NCI-H1092 treated with DMSO at 0.1 percent for 48 hours (cell line): ENCODE data around the gene APMAP.

Experiments
- DNase-seq: peaks from one replicate; lab custom pipeline; 2025; lab: John Stamatoyannopoulos, UW

APMAP gene

DNA sequence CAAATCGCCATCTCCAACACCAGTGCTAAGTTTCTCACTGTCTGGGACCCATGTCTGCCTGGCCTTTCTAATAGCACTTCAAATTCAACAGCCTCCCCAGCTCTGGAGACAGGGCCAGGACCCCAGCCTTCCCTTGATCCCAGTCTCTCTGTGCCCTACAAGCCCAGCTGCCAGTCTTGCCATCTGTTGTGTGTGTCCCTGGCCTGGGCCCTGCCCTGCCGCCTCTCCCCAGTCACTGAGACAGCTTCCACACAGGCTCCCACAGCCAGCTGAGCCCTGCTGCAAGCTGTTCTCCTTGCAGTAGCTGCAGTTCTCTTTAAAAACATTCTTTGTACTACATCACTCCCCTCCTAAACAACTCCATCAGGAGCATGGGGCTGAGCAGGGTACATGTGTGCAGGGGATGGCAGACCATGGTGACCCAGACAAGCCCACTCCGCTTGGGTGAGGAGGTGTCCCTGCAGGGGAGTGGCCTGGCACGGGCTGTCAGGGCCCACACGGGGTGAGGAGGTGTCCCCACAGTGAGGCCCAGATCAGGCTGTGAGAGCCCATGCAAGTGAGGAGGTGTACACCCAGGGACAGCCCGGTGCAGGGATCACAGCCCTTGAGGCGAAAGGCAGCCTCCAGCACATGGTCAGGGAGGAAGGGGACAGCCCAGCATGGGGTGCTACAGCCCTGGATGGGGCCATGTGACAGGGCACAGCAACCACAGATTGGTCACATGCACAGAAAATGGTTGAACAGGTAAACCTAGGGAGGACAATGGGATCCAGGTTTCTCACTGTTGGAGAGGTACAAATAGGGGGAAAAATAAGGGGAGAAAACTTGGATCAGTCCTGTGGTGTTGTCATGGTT is 27.3 kb downstream of the APMAP start:
- no peak for DNase-seq

DNA sequence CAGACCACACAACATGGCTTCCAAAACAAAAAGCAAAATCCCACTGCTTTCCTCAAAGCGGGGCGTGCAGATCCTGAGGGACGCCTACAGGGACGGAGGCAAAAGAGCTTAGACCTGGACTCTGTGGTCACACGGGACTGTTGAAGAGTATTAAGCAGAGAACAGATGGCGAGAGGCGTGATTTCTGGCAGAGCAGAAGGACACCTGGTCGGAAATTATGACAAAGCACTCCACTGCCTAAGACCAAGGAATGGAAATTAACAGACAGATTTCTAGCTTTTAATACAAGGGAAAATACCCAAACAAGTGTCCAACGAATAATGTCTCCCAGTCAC is 28.1 kb downstream of the APMAP start:
- DNase-seq: no peak

DNA sequence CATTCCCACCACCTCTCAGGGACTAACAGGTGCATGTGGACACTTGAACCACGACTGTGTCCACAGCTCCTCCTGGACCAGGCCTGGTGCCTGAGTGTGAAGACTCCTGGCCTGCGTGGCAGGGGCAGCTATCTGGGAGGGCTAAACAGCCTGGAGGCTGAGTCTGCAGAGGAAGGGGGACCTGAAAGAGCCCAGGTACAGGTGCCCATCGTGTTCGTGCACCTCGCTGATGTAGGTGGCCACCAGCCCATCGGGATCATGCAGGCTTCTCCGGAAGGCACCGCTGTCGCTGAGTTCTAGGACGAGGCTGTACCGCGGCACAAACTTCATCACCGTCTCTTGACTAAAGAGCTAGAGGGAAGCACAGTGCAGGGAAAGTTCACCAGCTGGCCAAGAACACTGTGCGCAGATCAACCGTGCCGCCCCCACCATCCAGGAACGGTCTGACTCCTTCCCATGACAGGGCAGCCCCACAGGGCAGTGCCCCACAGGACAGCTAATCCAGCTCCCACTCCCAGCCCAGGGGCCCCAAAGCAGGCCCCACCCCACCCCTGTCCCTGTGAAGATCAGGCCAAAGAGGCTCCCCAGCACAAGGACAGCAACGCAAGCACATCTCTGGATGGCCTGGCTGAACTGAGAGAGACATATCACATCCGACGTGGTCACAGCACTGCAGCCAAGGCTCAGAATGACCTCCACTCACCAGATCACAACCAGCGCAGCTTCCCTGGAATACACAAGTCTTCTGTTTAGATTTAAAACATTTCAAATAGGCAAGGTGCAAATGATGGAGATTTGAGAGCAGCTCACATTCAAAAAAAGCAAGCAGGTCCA is 28.7 kb downstream of the APMAP start:
- DNase-seq: no peak

DNA sequence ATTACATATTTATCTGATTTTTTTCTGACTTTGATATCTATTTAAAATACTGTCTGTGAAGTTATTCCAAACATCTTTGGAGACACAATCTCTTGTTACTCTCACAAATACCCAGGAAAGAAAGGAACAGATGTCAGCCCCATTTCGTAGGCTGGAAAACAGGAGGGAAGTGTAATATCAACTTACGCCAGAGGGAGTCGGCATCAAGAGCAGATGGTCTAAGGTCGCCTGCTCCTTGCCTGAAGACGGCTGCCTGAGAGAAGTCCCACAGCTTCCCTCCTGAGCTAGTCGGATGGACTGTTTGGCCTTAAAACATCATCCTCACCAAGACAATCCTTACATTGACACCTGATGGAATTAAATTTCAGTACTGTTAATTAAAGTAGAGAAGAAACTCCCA is 30.0 kb downstream of the APMAP start:
- DNase-seq: no peak

DNA sequence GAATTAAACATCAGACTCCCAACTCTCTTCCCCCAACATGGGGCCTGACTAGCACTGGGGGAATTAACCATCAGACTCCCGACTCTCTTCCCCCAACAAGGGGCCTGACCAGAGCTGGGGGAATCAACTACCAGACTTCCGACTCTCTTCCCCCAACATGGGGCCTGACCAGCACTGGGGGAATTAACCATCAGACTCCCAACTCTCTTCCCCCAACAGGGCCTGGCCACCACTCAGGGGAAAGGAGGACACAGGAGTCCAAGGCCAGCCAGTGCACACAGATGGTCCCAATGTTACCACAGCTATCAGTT is 30.4 kb downstream of the APMAP start:
- DNase-seq: no peak

DNA sequence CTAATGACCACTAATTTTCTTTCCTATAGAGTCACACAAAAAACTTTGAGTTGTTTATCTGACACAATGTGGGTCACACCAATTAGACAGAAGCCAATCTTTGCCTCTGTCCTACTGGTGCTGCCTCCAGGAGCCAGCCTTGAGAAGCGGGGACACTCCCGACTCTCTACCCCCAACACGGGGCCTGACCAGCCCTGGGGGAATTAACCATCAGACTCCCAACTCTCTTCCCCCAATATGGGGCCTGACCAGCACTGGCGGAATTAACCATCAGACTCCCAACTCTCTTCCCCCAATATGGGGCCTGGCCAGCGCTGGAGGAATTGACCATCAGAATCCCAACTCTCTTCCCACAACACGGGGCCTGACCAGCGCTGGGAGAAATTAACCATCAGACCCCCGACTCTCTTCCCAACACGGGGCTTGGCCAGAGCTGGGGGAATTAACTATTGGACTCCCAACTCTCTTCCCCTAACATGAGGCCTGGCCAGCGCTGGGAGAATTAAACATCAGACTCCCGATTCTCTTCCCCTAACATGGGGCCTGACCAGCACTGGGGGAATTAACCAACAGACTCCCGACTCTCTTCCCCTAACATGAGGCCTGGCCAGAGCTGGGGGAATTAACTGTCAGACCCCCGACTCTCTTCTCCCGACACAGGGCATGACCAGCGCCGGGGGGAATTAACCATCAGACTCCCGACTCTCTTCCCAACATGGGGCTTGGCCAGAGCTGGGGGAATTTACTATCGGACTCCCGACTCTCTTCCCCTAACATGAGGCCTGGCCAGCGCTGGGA is 31.0 kb downstream of the APMAP start:
- no peak for DNase-seq

DNA sequence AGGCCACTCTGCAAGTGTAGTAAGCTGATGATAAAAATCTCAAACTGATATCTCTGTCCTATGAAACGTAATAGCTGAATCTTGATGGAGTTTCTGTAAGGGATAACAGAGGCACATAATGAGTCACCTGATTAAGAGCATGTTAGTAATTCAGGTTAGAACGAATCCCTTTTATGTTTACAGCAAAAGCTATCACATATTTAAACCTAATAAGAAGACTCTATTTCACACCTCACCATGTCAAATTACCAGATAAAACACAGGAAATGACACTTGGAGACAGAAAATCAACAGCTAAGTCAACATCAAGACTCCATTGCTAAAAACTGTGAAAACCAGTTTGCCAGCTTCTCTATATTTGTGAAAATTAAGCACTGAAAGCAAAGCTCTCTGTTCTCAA is 31.7 kb downstream of the APMAP start:
- no peak for DNase-seq

DNA sequence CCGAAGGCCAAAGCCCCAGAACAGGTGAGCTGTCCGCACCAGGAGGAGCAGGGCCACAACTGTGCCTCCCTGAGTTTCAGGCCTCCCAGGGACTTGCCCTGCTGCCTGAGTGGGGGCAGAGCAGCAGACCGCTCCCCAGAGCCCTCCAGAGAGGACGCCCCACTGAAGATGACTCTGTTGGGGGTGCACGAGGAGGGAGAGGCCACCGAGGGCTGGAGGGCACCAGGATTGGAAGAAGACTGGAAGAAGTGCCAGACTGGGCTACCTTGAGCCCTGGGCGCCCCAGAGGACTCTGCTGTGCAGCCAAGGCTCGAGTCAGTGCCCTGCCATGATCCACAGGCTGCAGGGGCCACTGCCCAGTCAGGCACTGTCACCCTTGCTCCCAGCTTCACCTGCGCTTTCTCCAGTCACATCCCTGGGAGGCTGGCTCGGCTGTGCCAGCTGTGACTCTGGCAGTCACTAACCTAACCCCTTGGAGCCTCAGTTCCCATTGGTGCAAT is 32.2 kb downstream of the APMAP start:
- no peak for DNase-seq

DNA sequence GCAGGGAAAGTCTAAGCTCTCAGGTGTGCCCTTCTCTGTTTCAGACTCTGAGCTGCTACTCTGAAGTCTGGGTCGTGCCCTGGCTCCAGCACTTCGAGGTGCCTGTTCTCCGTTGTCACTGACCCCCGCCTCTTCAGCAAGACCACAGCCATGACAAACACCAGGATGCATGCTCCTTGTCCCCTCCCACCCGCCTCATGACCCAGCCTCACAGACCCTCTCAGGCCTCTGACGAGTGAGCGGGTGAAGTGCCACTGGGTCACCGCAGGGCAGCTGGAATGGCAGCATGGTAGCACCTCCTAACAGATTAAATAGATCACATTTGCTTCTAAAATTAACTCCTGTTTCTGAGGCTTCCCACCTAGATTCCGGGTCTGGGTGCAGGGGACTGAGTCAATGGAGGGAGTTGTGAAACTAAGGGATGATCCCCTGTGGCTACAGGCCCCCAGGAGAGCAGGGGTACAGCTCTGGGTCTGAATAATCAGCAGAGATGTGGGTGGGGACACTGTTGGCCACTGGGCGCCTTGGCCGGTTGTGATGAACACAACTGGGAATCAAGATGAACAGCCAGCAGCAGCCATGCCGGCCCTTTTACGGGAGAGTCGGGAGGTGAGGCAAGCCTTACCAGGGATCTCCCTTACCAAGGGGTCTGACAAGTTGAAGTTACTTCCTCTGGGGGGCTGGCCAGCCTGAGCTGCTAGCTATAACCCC is 32.8 kb downstream of the APMAP start:
- no peak for DNase-seq

DNA sequence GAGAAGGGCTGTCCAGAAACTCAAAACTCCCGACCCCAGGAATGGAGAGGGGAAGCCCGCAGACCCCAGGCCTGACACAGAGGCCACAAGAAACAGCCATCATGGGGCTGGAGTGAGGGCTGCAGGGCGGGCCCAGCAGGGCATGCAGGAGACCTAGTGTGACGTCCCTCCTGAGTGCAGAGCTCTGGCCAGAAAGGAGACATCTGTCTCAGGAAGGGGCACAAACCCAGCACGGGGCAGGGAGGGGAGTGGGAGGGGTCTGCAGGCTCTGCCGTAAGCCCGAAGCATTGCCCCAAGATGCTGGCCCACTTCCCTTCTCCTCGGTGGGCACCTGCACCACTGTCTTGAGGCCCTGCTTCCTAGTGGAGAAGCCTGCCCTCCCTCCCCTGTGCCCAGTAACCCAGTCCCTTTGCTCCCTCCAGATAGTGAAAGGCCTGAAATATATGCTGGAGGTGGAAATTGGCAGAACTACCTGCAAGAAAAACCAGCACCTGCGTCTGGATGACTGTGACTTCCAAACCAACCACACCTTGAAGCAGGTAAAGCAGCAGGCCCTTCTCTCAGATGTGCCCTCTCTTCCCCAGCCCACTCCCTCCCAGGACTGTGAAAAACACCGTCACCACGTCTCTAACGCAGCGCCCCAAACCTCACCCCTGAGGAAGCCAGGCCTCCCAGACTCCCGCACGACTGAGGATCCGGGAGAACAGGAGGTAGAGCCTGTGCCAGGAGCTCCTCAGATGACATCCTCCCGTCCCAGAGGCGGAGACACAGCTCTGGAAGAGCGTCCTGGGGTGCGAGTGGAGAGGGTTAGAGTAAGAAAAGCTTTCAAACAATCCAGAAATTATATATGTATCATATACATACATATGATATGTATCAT is 33.8 kb downstream of the APMAP start:
- no peak for DNase-seq

DNA sequence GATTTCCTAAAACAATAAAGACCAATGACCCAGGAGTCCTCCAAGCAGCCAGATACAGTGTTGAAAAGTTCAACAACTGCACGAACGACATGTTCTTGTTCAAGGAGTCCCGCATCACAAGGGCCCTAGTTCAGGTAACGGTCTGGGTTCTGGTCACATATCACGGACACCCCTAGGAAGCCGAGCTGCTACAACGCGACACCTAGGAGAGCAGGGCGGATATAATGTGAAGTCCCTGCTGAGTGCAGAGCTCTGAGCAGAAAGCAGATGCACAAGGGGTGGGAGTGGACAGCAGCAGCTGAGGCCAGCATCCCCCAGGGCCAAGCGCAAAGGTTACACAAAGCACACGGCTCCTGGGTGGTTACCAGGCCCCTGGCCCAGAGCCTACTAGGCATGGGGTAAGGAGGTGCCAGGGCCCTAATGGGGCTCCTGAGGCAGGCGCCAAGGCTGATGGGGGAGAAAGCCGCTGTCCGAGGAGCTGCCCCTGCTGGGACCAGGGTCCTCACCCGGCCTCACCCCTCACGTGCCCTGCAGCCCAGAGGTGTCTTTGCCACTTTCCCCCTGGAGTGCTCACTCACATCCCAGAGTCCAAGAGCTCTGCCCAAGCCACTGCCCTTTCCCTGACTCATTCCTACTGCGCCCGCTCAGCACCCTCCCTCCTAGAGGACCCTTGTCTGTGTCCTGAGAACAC is 35.1 kb downstream of the APMAP start:
- no peak for DNase-seq

DNA sequence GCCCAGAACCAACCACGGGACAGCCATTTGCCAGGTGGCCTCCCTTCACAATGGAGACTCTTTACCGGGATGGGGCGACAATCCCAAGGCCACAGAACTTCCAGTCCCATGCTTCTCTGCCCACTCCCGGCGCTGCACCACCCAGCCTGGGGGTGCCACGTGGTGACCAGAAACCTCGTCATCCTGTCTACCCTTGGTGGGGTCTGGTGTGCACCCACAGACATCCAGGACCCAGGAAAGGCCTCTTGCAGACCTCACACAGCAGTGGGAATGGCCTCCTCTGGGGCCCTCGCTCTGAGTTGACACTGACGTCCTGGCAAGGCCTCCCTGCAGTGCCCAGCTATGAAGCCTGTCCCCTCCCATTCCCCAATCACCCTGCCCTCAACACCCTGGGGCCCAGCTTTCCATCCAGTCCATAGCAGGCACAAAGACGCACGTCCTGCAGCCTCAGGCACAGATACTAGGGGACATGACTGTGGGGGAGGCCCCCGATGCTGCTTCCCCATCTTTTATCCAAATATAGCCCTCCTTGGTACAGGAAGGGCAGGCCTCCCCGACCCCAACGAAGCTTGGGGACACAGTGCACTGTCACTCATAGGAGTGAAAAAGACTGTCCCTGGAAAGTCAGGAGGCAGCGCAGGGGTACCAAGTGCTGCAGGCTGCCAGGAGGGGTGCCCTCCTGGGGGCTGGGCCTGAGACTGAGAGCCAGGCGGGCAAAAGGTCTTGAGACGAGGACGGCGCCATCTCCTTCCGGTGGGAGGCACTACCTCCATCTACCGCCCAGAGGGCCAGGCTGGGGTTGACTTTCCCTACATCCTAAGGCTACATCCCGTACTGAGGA is 36.3 kb downstream of the APMAP start:
- no peak for DNase-seq

DNA sequence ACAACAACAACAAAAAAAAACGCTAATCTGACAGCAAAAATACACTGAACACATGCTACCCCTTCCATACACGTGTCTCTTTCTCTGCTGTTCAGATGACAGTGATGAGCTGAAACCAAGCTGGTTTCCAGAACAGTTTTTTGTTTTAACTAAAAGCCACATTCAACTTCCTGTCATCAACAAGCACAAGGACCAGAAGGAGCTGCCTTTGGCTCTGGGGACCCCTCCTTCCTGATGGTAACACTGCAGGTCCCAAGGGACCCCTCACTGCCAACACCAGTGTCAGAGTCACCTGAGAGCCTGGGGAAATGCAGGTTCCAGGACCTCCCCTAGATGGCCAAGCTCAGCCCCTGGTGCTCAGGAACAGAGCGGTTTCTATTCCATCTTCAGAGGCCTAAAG is 37.5 kb downstream of the APMAP start:
- DNase-seq: no peak

DNA sequence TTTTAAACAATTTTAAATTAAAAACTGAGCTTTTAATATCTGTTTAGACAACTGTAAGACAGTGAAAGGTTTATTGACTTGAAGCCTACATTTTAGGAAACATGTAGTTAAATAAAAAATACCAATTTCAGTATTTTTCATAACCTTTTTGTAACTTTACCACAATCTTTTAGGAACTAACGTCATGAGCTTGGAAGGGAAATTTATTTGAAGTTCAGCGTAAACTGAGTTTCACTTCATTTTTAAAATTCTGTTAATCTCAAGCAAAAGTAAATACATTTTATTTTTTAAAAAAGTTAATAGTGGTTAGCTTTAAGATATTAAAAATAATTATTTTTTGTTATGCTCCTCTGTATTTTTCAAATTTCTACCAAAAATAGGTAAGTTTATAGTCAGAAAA is 38.0 kb downstream of the APMAP start:
- DNase-seq: no peak

DNA sequence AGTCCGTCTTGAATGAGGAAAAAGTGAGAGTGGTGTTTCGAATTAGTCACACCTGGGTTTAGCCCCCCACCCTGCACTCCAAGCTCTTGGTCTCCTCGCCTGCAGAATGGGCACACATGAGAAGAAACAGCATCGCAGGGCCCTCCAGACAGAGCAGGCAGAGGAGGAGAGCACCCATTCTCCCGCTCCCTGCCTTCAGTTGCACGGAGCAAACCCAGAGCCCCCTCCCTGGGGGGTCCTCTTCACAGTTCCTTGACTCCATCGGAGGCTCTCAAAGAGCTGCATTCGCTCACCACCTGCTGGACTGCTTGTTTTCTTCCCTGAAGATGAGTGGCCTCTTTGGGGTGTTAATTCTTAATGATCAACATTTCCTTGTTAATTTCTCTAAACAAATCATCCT is 38.4 kb downstream of the APMAP start:
- DNase-seq: no peak

DNA sequence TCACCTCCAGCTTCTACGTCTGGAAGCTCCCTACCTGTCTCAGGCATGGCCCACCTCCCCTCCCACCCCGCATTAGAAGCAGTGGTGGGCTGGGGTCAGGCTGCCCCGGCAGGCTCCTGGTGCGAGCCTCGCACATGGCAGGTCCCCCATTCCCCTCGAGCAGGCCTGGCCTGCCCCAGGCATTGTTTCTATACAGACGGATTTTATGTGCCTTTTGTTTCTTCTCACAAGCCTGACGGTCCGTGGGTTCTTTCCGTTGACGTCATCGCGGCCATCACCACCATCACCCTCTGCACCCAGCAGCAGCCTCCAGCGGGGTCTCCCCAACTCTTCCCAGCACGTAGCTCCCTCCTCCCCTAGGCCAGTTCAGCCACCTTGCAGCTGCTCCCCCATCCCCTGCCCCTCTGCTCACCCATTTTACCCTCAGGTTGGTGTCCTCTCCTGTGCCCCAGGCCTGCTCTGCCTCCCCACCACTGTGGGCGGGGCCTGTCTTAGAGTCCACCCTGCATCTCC is 38.9 kb downstream of the APMAP start:
- DNase-seq: no peak

DNA sequence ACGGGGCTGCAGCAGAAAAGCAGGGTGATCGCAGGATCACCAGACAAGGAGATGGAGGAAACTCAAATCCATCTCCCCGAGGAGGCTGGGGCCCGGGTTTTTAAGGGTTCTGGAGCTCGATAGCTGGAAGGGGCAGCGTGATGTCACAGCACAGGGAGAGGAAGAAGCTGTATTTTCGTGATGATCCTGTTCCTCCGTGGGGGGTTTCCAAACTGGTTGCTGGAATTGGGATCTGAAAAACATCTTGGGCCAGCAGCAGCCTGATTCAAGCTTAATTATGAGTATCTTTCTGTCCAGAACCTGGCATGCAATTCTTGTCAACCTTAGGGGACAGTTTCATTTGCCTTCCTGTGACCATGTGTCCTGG is 39.4 kb downstream of the APMAP start:
- no peak for DNase-seq

DNA sequence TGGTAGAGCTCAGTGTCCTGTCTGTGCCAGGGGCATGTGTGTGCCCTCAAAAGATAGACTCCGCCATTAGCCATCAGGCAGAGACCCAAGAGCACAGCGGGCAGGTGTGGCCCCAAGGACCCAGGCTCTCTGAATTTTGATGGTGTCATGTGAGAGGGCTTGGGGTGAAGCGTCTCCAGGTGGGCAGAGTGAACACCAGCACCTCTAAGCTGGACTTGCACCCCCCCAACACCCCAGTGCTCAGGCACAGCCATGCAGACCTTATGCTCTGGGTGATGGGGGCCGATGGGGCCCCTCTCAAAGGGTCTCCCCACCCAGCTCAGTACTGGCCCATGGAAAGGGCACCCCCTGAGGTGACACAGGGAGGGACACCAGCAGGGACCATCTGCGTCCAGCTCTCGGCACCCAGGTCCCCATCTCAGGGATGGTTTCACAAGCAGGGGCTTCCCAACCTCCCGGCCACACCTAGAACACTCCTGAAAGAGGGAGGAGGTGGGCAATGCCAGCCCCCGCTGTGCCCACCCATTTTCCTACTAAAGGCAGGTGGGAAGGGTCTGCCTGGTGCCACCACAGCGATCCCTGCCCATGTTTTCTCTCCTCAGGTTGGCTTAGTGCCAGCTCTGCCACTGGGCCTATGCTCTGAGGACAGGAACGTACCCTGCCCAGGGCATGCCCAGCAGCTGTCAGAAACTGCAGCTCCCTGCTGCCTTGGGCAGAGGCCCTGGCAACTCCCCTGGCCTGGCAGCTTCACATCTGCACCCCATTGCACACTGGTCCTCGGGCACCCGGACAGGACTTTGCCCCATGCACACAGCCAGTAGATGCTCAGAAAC is 40.0 kb downstream of the APMAP start:
- DNase-seq: no peak
